Left hindlimb (tissue), 1 donor: ENCODE measurements around the gene DDX4.

Source experiments
- DNase-seq: peaks from one replicate; pipeline ENCODE4 v3.0.0-alpha.2; 2018

The DDX4 gene

GRCh38 chr5:55829956-55830355, 92.1 kb downstream of the DDX4 start:
- no peak for DNase-seq

DNA sequence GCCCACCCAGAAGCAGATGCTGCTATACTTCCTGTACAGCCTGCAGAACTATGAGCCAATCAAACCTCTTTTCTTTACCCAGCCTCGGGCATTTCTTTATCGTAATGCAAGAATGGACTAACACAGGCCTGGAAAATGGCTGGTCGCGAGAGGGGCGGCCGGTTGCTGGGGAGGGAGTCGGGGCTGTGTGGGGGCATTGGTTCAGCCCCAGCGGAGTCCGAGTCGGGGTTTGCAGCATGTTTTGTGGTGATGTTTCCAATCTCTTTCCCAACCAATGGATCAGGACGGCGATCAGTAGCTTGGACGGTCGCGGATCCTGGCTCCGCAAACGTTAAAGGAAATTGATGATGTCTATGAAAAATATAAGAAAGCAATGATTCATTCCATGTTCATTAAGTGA, 94.6 kb downstream of the DDX4 start:
- no peak for DNase-seq

DNA sequence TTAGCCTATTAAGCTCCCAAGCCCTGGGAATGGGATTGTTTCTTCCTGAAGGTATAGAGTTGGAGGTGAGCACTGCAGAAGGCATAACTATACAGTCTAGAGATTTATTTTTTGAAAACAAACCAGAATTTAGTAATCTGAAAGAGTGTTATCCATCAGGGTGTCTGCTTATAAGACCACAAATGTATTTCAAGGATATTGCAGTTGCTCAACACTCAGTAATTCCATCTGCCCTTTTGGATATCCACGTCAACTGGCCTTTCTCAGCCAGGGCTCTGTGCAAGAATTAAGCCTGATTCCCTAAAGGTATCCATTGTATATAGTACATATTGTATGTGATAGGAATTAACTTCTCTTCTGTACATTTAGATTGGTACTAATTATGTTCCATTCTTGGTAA, 98.3 kb downstream of the DDX4 start:
- DNase-seq: no peak

GRCh38 chr5:55841976-55842375, 104.1 kb downstream of the DDX4 start:
- DNase-seq: no peak

- DNase-seq: no peak
Observed at GRCh38 chr5:55847837-55848236, 110.0 kb downstream of the DDX4 start.

DNA sequence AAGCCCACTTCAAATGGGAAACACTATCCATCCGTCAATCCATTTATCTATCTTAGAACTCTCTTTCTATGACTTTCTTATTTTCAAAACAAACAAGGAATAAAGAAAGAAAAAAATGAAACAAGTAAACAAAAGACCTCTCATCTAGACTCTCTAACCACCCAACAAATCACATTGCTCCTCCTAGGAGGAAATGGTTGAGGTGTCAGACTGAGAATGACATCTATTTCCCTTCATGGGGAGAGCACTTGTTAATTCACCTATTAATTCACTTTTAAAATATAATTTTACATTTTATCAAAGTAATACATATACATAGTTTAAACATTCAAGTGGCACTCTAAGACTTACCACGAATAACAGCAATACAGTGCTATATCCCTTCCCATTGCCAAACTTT, 110.9 kb downstream of the DDX4 start:
- DNase-seq: no peak

GRCh38 chr5:55850839-55851674, 113.2 kb downstream of the DDX4 start, which contains the start of gene IL31RA:
Gene IL31RA, plus strand, starts transcription at chr5:55851357. Its CDS starts 214 bp downstream, at chr5:55851571.
- no peak for DNase-seq

DNA sequence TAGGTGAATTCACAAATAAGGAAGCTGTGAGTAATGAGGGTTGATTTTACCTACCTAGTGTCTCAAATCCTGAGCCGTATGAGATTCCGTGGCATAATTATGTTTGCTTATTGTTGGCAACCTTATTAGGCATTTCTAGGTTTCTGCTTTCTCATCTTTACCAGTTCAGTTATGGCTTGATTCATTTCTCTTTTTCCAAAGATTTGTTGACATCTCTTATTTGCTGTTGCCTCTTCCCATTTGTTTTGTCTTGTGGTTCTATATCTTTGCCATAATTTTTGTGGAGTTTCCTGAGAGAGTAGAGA, 113.8 kb downstream of the DDX4 start:
- DNase-seq: no peak

DNA sequence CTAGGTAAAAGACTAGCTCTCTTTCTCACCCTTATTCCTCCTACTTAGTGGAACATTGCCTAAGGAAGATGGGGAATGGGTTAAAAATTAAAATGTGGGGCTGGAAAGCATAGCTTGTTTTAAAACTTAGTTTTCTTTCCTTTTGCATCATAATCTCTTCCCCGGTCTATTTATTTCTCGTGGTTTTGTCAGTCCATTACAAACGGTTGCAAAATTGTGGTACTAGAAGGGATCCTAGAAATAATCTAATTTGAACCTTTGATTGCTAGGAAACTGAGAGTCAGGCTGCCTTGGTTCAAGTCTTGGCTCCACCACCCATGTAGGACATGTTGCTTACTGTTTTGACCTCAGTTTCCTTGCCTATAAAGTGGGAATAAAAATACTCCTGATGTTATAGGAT, 114.6 kb downstream of the DDX4 start:
- no peak for DNase-seq

- no peak for DNase-seq
Observed at GRCh38 chr5:55853041-55853670, 115.3 kb downstream of the DDX4 start.

- DNase-seq: no peak
Observed at GRCh38 chr5:55853818-55854217, 116.0 kb downstream of the DDX4 start.

DNA sequence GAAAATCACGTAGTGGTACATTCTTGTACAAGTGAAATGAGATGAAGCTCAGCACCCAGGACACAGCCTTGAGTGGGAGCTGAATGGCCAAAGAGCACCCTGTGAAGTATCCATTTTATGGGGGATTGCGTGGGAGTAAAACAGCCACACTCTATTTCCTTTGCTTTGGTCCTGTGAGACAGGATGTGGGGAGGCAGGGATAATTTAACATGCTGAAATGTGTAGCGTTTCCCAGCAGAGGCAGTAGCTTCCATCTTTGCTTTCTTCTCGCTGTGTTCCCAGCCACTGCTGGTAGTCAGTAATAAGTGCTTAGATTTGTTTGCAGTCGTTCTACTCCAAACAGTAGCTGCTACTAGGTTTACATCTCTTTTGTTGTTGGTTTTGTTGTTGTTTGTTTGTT, 117.6 kb downstream of the DDX4 start:
- no peak for DNase-seq

GRCh38 chr5:55856516-55857246, 118.8 kb downstream of the DDX4 start:
- DNase-seq: no peak

DNA sequence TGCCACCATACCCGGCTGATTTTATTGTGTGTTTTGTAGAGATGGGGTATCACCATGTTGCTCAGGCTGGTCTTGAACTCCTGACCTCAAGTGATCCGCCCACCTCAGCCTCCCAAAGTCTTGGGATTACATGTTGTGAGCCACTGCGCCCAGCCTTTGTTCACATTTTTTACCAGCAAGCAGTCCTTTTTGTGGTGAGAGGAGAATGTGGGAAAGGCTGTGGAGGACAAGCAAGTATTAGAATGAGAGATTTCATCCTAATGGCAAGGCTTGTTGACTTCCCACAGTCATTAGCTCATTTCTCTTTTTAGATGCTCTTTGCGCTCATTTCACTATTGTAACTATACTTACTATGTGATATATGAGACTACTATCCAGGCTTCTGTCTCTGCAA, 119.4 kb downstream of the DDX4 start:
- DNase-seq: no peak

GRCh38 chr5:55858104-55858503, 120.2 kb downstream of the DDX4 start:
- DNase-seq: no peak

- no peak for DNase-seq
Observed at GRCh38 chr5:55860288-55860687, 122.4 kb downstream of the DDX4 start.

DNA sequence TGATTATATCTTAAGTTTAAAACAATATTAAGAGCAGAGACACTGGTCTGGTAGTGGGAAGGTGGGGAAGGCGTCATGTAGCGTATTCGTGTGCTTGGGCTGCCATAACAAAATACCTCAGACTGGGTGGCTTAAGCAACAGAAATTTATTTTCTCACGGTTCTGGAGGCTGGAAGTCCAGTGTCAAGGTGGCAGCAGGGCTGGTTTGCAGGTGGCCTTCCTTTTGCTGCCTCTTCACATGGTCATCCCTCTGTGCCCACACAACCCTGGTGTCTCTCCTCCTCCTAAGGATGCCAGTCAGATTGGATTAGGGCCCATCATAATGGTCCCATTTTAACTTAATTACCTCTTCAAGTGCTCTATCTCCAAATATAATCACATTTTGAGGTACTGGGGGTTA, 122.8 kb downstream of the DDX4 start:
- DNase-seq: no peak

DNA sequence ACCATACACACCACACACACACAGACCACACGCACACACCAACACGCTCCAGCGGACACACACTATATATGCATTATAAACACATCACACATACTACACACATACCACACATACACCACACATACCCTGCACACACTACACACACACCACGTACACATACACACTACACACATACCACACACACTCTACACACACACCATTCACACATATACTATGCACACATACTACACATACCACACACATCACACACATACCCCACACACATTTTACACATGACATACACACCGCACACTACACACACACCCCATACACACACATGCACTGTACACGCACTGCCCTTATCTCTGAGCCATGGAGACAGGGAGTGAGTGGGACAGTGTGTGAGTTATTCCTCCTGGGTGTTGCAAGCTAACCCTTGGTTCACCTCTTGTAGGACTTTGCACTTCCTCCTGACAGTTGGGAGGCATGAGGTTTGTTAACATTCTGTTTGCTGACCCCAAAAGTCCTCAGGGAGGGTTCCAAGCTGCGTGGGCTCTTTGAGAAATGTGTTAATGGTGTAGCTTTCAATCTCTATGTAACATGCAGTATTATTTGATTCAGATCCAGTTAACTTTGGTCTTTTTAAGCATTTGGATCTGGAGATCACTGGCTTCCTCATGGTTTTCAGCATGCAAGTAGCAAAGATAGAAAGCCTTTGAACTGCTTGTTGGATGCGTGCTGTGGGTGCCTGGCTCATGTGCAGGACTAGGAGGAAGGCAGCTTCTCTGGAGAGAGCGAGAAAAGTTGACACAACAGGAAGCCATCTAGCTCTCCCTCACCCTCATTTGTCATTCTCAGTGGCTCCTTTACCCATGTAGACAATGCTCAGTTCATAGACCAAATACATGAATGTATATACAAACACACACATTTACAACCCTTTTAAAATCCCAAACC, 127.0 kb downstream of the DDX4 start:
- DNase-seq: no peak

DNA sequence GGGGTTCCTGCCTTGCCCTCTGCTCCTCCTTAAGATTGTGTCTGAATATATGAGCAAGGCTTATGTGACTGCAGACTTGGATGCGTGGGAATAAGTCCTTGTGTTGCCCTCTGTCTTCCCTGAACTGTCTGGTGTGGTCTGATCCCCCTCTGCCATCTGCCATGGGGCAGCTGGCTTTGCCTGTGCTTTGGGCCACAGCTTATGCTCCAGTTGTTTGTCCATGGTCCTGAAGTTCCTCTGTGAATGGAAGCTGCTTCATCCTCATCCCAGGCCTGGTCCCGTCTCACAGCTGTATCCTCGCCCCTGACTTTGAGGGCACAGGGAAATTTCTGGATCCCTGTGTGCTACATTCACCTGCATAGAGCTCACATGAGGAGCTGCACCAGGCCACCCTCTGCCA, 128.0 kb downstream of the DDX4 start:
- no peak for DNase-seq

DNA sequence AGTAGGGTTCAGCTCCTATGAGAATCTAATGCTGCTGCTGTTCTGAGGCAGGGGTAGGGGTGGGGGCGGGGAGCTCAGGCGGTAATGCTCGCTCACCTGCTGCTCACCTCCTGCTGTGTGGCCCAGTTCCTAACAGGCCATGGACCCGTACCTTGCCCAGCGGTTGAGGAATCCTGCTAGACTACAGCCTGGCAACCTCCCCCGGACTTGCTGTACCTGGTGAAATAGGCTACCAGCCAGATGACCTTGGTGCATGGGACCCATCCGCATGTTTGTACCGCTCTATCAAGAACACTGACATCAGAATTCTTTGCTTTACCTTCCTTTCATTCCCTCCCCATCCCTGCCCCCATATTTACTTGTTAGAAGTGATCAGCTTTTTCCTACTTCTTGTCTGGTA, 128.6 kb downstream of the DDX4 start:
- DNase-seq: no peak
